Measurements from ENCODE around the gene SSTR5. TPM values are rescaled to one million over a fixed set of nuclear protein-coding genes. Genes with fewer than 3 reads are reported as not detected.

SSTR5 gene
- total and polyA plus RNA-seq, 2 donors (not counting 1 experiment from before 2014, with no cell fraction given): not detected

- no peak overlapping the region for H3K27ac Mint-ChIP-seq
- POLR2A ChIA-PET: no interaction called here
- H3K4me1 ChIP-seq (ENCODE audit: control insufficient read depth in 2 of 2, insufficient read depth in 2 of 2, low read length in 2 of 2): no peaks in the 10 kb centered on the region
- H3K27me3 Mint-ChIP-seq: no peaks in the 10 kb centered on the region
- no peak for ATAC-seq (ENCODE audit: low read depth)
- no peaks in the 10 kb centered on the region for H4K20me1 ChIP-seq (ENCODE audit: control insufficient read depth, insufficient read depth, low read length, poor library complexity, severe bottlenecking)
- H3K27ac ChIP-seq (ENCODE audit: low read length in 2 of 2): no peak overlapping the region
- H2AFZ ChIP-seq (ENCODE audit: insufficient read depth, low read depth, low read length, poor library complexity, severe bottlenecking): no peak overlapping the region
- TF ChIP-seq EZH2 (IDR thresholded peaks at IDR 0.05; ENCODE audit: borderline replicate concordance, insufficient read depth, low read depth, low read length, poor library complexity, severe bottlenecking) (no peak), CTCF (IDR thresholded peaks at IDR 0.05) (no peak)
- 87% methylated on average over 6 of the region's 6 CpGs for WGBS (ENCODE audit: insufficient coverage)
- H3K4me3 ChIP-seq (ENCODE audit: control extremely low read depth in 1 of 5, extremely low read depth in 1 of 5, insufficient read depth in 1 of 5, low read depth in 2 of 5, low read length in 4 of 5): no peak overlapping the region
- H3K4me2 ChIP-seq (replicated peaks; ENCODE audit: low read depth, low read length, poor library complexity, severe bottlenecking): no peak overlapping the region
- no peak overlapping the region for H3K4me3 Mint-ChIP-seq
- peaks cover 0 to 30% (median 0%) of the 10 kb centered on the region in 3 donors for H3K9me3 ChIP-seq (ENCODE audit: control extremely low read depth in 1 of 3, control insufficient read depth in 2 of 3, insufficient read depth in 1 of 3, low read length in 2 of 3)
- H3K36me3 ChIP-seq (replicated peaks in 1 of 2; ENCODE audit: control extremely low read depth in 1 of 2, control insufficient read depth in 1 of 2, extremely low read depth in 1 of 2, insufficient read depth in 2 of 2, low read length in 1 of 2): no peaks in the 10 kb centered on the region
- intact Hi-C loops (cut with micrococcal nuclease): no loop called here
- H3K9me3 Mint-ChIP-seq (ENCODE audit: insufficient read depth): no peaks in the 10 kb centered on the region
- no peak overlapping the region for H3K9ac ChIP-seq (ENCODE audit: low read length)
- H3K79me2 ChIP-seq (ENCODE audit: control insufficient read depth, insufficient read depth, low read length): no peaks in the 10 kb centered on the region
- CTCF ChIA-PET: no interaction called here
- H3K4me1 Mint-ChIP-seq: no peaks in the 10 kb centered on the region
- no peak for DNase-seq
- peaks cover 0 to 4% (median 0%) of the 10 kb centered on the region in 4 experiments for H3K27me3 ChIP-seq (replicated peaks in 1 of 4; ENCODE audit: control extremely low read depth in 1 of 4, control insufficient read depth in 3 of 4, insufficient read depth in 4 of 4, low read length in 3 of 4)
Measured at GRCh38 chr16:1034230-1035065, 38.1 kb upstream of the SSTR5 start.

- H3K4me2 ChIP-seq (replicated peaks; ENCODE audit: low read depth, low read length, poor library complexity, severe bottlenecking): no peak overlapping the region
- H3K27me3 ChIP-seq (replicated peaks in 1 of 4; ENCODE audit: control extremely low read depth in 1 of 4, control insufficient read depth in 3 of 4, insufficient read depth in 4 of 4, low read length in 3 of 4): peaks cover 0 to 4% (median 0%) of the 10 kb centered on the region in 4 experiments
- TF ChIP-seq EZH2 (IDR thresholded peaks at IDR 0.05; ENCODE audit: borderline replicate concordance, insufficient read depth, low read depth, low read length, poor library complexity, severe bottlenecking) (no peak), CTCF (IDR thresholded peaks at IDR 0.05) (no peak)
- no peaks in the 10 kb centered on the region for H3K9me3 Mint-ChIP-seq (ENCODE audit: insufficient read depth)
- no peaks in the 10 kb centered on the region for H3K4me1 ChIP-seq (ENCODE audit: control insufficient read depth in 2 of 2, insufficient read depth in 2 of 2, low read length in 2 of 2)
- H3K9ac ChIP-seq (ENCODE audit: low read length): no peak overlapping the region
- H4K20me1 ChIP-seq (ENCODE audit: control insufficient read depth, insufficient read depth, low read length, poor library complexity, severe bottlenecking): no peaks in the 10 kb centered on the region
- no peaks in the 10 kb centered on the region for H3K4me1 Mint-ChIP-seq
- no peak overlapping the region for H2AFZ ChIP-seq (ENCODE audit: insufficient read depth, low read depth, low read length, poor library complexity, severe bottlenecking)
- no peak overlapping the region for H3K4me3 ChIP-seq (ENCODE audit: control extremely low read depth in 1 of 5, extremely low read depth in 1 of 5, insufficient read depth in 1 of 5, low read depth in 2 of 5, low read length in 4 of 5)
- H3K79me2 ChIP-seq (ENCODE audit: control insufficient read depth, insufficient read depth, low read length): no peaks in the 10 kb centered on the region
- ChIA-PET CTCF (no interaction called here), POLR2A (no interaction called here)
- DNase-seq (no peak), ATAC-seq (ENCODE audit: low read depth) (no peak)
- no peak overlapping the region for H3K27ac Mint-ChIP-seq
- intact Hi-C loops (cut with micrococcal nuclease): no loop called here
- H3K36me3 ChIP-seq (replicated peaks in 1 of 2; ENCODE audit: control extremely low read depth in 1 of 2, control insufficient read depth in 1 of 2, extremely low read depth in 1 of 2, insufficient read depth in 2 of 2, low read length in 1 of 2): no peaks in the 10 kb centered on the region
- H3K27ac ChIP-seq (ENCODE audit: low read length in 2 of 2): no peak overlapping the region
- 84% methylated on average over 7 of the region's 7 CpGs for WGBS (ENCODE audit: insufficient coverage)
- H3K4me3 Mint-ChIP-seq: no peak overlapping the region
- peaks cover 0 to 32% (median 0%) of the 10 kb centered on the region in 3 donors for H3K9me3 ChIP-seq (ENCODE audit: control extremely low read depth in 1 of 3, control insufficient read depth in 2 of 3, insufficient read depth in 1 of 3, low read length in 2 of 3)
- no peaks in the 10 kb centered on the region for H3K27me3 Mint-ChIP-seq
Measured at GRCh38 chr16:1035066-1035415, 37.5 kb upstream of the SSTR5 start.

Data from B cell (primary cell).